GM12864 (cell line): ENCODE data around the gene ADAM30.
"Not testable (repeated sequence)": the region's sequence is repeated elsewhere in the genome, so short reads cannot be mapped to it uniquely, and the experiment has no call there.

Experiments
- DNase-seq: peaks from one replicate; pipeline ENCODE4 v3.0.0-alpha.2; 2011; ENCODE audit warnings: low read depth
- H3K4me3 ChIP-seq: 2 replicates; pipeline ENCODE4 v1.5.1; 2011; ENCODE audit warnings: mild to moderate bottlenecking, low read depth, low read length, control low read depth
- TF ChIP-seq, protein P1 (sequence below): IDR thresholded peaks from 2 replicates; pipeline ENCODE4 v1.5.1; 2011; ENCODE audit warnings: low read depth, mild to moderate bottlenecking, moderate library complexity, low read length, control low read depth, inconsistent platforms; ENCODE audit errors: missing control alignments

Gene ADAM30

GRCh38 chr1:119868176-119868575 lies 28.1 kb downstream of the ADAM30 start:
- H3K4me3 ChIP-seq, result no peak overlapping the region
- no peak for DNase-seq
- TF ChIP-seq, protein P1, sequence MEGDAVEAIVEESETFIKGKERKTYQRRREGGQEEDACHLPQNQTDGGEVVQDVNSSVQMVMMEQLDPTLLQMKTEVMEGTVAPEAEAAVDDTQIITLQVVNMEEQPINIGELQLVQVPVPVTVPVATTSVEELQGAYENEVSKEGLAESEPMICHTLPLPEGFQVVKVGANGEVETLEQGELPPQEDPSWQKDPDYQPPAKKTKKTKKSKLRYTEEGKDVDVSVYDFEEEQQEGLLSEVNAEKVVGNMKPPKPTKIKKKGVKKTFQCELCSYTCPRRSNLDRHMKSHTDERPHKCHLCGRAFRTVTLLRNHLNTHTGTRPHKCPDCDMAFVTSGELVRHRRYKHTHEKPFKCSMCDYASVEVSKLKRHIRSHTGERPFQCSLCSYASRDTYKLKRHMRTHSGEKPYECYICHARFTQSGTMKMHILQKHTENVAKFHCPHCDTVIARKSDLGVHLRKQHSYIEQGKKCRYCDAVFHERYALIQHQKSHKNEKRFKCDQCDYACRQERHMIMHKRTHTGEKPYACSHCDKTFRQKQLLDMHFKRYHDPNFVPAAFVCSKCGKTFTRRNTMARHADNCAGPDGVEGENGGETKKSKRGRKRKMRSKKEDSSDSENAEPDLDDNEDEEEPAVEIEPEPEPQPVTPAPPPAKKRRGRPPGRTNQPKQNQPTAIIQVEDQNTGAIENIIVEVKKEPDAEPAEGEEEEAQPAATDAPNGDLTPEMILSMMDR, result no peak

DNA sequence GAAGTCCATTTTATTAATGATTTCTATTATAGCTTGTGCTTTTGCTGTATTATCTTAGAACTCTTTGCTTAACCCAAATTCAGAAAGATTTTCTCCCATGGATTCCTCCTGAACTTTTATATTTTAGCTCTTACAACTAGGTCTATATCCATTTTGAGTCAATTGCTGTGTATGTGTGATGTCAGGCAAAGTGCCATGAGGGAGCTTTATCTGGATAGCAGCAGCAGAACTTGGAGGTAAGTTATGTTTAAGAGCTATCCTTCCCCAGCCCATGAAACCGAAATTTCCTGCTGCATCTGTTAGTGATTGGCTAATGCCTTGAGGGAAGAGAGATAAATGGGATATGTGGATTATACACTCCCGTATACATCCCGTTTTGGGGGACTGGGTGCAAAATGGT lies 29.9 kb downstream of the ADAM30 start:
- H3K4me3 ChIP-seq, result no peak overlapping the region
- TF ChIP-seq, protein P1, result no peak
- DNase-seq, result no peak

DNA sequence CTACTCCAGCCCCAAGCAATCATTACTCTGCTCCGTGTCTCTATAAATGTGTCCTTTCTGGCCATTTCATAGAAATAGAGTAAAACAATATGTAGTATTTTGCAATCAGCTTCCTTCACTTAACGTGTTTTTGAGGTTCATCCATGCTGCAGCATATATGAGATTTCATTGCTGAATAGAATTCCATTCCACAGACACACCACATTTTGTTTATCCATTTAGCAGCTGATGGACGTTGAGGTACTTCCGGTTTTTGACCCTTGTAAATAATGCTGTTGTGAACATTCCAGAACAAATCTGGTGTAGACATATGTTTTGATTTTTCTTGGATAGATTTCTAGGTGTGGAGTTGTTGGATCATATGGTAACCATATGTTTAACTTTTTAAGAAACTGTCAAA lies 30.7 kb downstream of the ADAM30 start:
- no peak for DNase-seq
- no peak overlapping the region for H3K4me3 ChIP-seq
- TF ChIP-seq, protein P1, result no peak

DNA sequence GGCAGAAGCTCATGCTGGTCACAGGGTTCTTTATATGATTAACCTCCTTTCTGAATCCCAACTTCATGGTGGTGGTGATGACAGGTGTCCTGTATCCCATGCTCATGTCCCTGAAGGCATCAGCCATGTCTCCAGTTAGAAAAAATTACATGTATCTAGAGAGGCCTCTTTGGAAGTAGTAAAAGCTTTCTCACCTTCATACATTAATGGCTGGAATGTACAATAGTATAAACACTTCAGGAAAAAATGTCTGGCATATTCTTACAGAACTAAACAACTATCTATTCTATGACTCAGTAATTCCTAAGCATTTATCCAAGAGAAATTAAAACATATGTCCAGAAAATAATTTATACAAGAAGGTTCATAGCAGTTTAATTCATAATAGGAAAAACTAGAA lies 34.0 kb downstream of the ADAM30 start:
- TF ChIP-seq, protein P1, result no peak

DNA sequence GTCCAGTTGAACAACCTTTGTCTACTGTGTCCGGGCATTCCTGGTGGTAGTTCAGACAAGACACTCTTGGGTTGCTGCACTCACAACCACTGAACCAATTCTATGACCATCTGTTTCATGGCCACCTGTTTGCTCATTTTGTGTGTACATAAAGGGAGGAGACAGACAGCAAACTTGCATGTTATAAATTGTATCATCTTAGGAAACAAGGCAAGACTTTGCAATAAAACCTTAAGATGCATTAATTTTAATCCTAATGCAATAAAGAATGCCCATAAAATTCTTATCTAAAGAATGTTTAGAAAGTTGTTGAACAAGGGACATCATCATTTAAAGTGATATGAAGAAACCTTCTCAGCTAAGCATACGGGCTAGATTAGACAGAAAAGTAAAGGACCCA lies 34.8 kb downstream of the ADAM30 start:
- no peak for DNase-seq
- no peak overlapping the region for H3K4me3 ChIP-seq
- TF ChIP-seq, protein P1, result no peak

More for the DNA sequence above, 34.0 kb downstream of the ADAM30 start:
- no peak for DNase-seq
- no peak overlapping the region for H3K4me3 ChIP-seq

DNA sequence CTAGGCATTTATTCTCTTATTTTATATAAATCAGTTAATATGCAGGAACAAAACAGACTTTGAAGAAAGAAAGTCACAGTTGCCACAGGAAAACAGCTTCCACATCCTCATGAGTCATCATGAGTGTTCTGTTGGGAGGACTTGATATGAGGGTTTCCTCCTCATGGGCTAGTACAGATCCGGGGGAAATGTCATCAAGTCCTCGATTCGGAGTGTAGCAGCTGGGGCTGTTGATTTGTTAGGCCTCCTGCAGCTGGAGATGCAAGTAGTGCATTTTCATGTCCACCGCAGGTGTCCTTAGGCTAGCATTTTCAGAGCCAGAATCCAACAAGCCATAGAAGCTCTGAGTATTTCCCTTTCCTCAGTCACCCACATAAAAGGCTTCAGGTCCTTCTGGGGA lies 36.7 kb downstream of the ADAM30 start:
- H3K4me3 ChIP-seq, result no peak overlapping the region
- TF ChIP-seq, protein P1, result no peak
- no peak for DNase-seq

- H3K4me3 ChIP-seq, DNase-seq: not testable (repeated sequence)
These were observed 37.6 kb downstream of the ADAM30 start for GRCh38 chr1:119858556-119859214.

DNA sequence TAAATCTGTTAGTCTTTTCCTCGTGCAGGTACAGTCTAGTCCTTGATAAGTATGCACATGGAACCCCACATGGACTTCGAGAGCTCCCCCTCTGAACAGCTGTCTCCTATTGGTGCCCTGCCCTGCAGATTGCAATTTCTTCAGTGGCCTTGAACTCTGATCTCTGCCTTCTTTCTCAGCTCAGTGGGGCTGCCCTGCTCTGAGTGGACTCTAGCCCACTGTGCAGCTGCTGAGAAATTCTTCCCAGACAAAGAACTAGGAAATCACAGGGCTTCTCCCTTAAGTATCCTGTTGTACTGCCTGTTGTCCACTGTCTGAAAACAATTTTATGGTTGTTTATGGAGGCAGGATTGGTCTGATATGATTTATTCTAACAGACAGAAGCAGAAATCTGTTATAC lies 38.2 kb downstream of the ADAM30 start:
- DNase-seq, result no peak
- no peak overlapping the region for H3K4me3 ChIP-seq
- TF ChIP-seq, protein P1, result no peak
